B cell (primary cell): ENCODE data around the gene BMP8A. TPM values are rescaled to one million over a fixed set of nuclear protein-coding genes. Genes with fewer than 3 reads are reported as not detected.

Experiments
- ATAC-seq: fragments of 200-7000 bp; cut with Tn5 transposase; one replicate; pipeline ENCODE4 v1.10.0; 2021; ENCODE audit warnings: low read depth, mild to moderate bottlenecking, moderate number of reproducible peaks, moderate library complexity
- CTCF ChIA-PET: fragments of 350-600 bp; sonication (Branson Sonifier 250); formaldehyde crosslinking; loops from one replicate; lab custom pipeline; 2021; ENCODE audit warnings: antibody characterized with exemption, inconsistent platforms; lab: Charles Lee
- POLR2A ChIA-PET: fragments of 350-600 bp; sonication (Branson Sonifier 250); formaldehyde crosslinking; loops from one replicate; lab custom pipeline; 2021; ENCODE audit warnings: antibody characterized with exemption; lab: Charles Lee
- DNase-seq: peaks from one replicate; pipeline ENCODE4 v3.0.0; 2013
- H2AFZ ChIP-seq: 2 replicates; pipeline ENCODE4 v1.6.1; 2012; ENCODE audit warnings: mild to moderate bottlenecking, low read depth, low read length; ENCODE audit not compliant: insufficient read depth, poor library complexity, severe bottlenecking
- H3K27ac ChIP-seq, 2 donors: 1 replicate in 1 of 2; 2 replicates in 1 of 2; pipeline ENCODE4 v1.5.1; 2012 to 2013; ENCODE audit warnings: low read length in 2 of 2, mild to moderate bottlenecking in 2 of 2, moderate library complexity in 1 of 2
- H3K27me3 ChIP-seq, 4 experiments: fragments of 200-600 bp in 1 of 4; sonication (generic) in 1 of 4; replicated peaks in 1 of 4; 1 replicate in 2 of 4; 2 replicates in 2 of 4; pipeline versions ENCODE4 v1.6.1 to v1.7.0; 2013 to 2016; ENCODE audit warnings: low read length in 3 of 4, mild to moderate bottlenecking in 2 of 4, mixed read lengths in 1 of 4, moderate library complexity in 1 of 4; ENCODE audit not compliant: insufficient read depth in 4 of 4, control insufficient read depth in 3 of 4; ENCODE audit errors: control extremely low read depth in 1 of 4
- H3K36me3 ChIP-seq, 2 experiments: replicated peaks in 1 of 2; 1 replicate in 1 of 2; 2 replicates in 1 of 2; pipeline versions ENCODE4 v1.6.1 to v1.7.1; 2013; ENCODE audit warnings: low read length in 1 of 2; ENCODE audit not compliant: insufficient read depth in 2 of 2, control insufficient read depth in 1 of 2; ENCODE audit errors: control extremely low read depth in 1 of 2, extremely low read depth in 1 of 2
- H3K4me1 ChIP-seq, 2 donors: fragments of 200-600 bp in 1 of 2; sonication (generic) in 1 of 2; 1 replicate in 1 of 2; 2 replicates in 1 of 2; pipeline versions ENCODE4 v1.5.1 to v1.6.1; 2013 to 2017; ENCODE audit warnings: low read length in 2 of 2; ENCODE audit not compliant: control insufficient read depth in 2 of 2, insufficient read depth in 2 of 2
- H3K4me2 ChIP-seq: replicated peaks from 2 replicates; pipeline ENCODE3; 2012; ENCODE audit warnings: mild to moderate bottlenecking, low read depth, low read length; ENCODE audit not compliant: poor library complexity, severe bottlenecking
- H3K4me3 ChIP-seq, 5 experiments: fragments of 200-600 bp in 1 of 5; sonication (generic) in 1 of 5; 1 replicate in 3 of 5; 2 replicates in 2 of 5; pipeline versions ENCODE4 v1.5.1 to v1.7.0; 2011 to 2016; ENCODE audit warnings: low read length in 4 of 5, mild to moderate bottlenecking in 4 of 5, low read depth in 2 of 5, control low read depth in 1 of 5, moderate library complexity in 1 of 5; ENCODE audit not compliant: insufficient read depth in 1 of 5; ENCODE audit errors: control extremely low read depth in 1 of 5, extremely low read depth in 1 of 5
- H3K79me2 ChIP-seq: fragments of 200-600 bp; sonication (generic); one replicate; pipeline ENCODE4 v1.6.0; 2016; ENCODE audit warnings: low read length; ENCODE audit not compliant: control insufficient read depth, insufficient read depth
- H3K9ac ChIP-seq: fragments of 200-600 bp; sonication (generic); 2 replicates; pipeline ENCODE4 v1.6.1; 2017; ENCODE audit warnings: mild to moderate bottlenecking, low read length, moderate library complexity
- H3K9me3 ChIP-seq, 3 donors: one replicate each; pipeline versions ENCODE4 v1.6.1 to v1.7.1; 2013; ENCODE audit warnings: low read length in 2 of 3; ENCODE audit not compliant: control insufficient read depth in 2 of 3, insufficient read depth in 1 of 3; ENCODE audit errors: control extremely low read depth in 1 of 3
- H4K20me1 ChIP-seq: 2 replicates; pipeline ENCODE4 v1.6.0; 2012; ENCODE audit warnings: mild to moderate bottlenecking, low read length; ENCODE audit not compliant: insufficient read depth, control insufficient read depth, poor library complexity, severe bottlenecking
- H3K27ac Mint-ChIP-seq: one replicate; pipeline ENCODE4 v1.8.0; 2021; ENCODE audit warnings: mixed read lengths
- H3K27me3 Mint-ChIP-seq: one replicate; pipeline ENCODE4 v1.8.0; 2021; ENCODE audit warnings: mixed read lengths
- H3K4me1 Mint-ChIP-seq: one replicate; pipeline ENCODE4 v1.8.0; 2021; ENCODE audit warnings: mixed read lengths
- H3K4me3 Mint-ChIP-seq: one replicate; pipeline ENCODE4 v1.8.0; 2021; ENCODE audit warnings: mixed read lengths
- H3K9me3 Mint-ChIP-seq: one replicate; pipeline ENCODE4 v1.8.0; 2022; ENCODE audit warnings: mixed read lengths; ENCODE audit not compliant: insufficient read depth
- CTCF ChIP-seq: fragments of 200-600 bp; IDR thresholded peaks from one replicate; pipeline ENCODE4 v1.8.0; 2022; ENCODE audit warnings: antibody characterized with exemption, mild to moderate bottlenecking
- EZH2 ChIP-seq: IDR thresholded peaks from 2 replicates; pipeline ENCODE4 v1.6.1; 2012; ENCODE audit warnings: borderline replicate concordance, low read depth, mild to moderate bottlenecking, moderate library complexity, low read length; ENCODE audit not compliant: insufficient read depth, poor library complexity, severe bottlenecking
- WGBS: methylation state at CpG from one replicate; pipeline ENCODE4 v1.1.5; 2013; ENCODE audit warnings: missing lambda C conversion rate; ENCODE audit not compliant: insufficient coverage; 5-methylcytosine and 5-hydroxymethylcytosine counted together
- intact Hi-C: fragments of 100-400 bp; cut with micrococcal nuclease; formaldehyde crosslinking; loops from one replicate; pipeline ENCODE4 v1.10.0; 2022
- polyA plus RNA-seq: library from polyadenylated mRNA; depleted of rRNA; stranded (reverse); fragments of >200 nt; gene quantifications from 2 replicates; pipeline ENCODE4 v1.2.3, GENCODE V29; 2012
- total RNA-seq, 2 donors: library from RNA; stranded (reverse); fragments of 120-200 nt in 1 of 2; gene quantifications; 1 replicate in 1 of 2; 2 replicates in 1 of 2; pipeline versions ENCODE4 v1.2.3 to v1.2.4, GENCODE V29; 2013 to 2022

BMP8A gene
- total and polyA plus RNA-seq, 2 donors (not counting 1 experiment from before 2014, with no cell fraction given): 0.25 to 1.1 TPM

- H3K4me3 ChIP-seq: no peak overlapping the region
- H2AFZ ChIP-seq: no peak overlapping the region
- no peak overlapping the region for H3K4me2 ChIP-seq
- H3K9ac ChIP-seq: no peak overlapping the region
- WGBS: 100% methylated on average over 1 of the region's 1 CpG
- H3K4me1 ChIP-seq: peaks cover 0 to 8% of the 10 kb centered on the region in 2 donors
- intact Hi-C loops: no loop called here
- H3K9me3 ChIP-seq: peaks cover 0 to 7% (median 0%) of the 10 kb centered on the region in 3 donors
- Mint-ChIP-seq H3K27ac (no peak overlapping the region), H3K9me3 (no peaks in the 10 kb centered on the region), H3K4me3 (no peak overlapping the region), H3K4me1 (peaks cover 11% of the 10 kb centered on the region), H3K27me3 (no peaks in the 10 kb centered on the region)
- CTCF ChIA-PET: interaction anchor here (0.9 kb wide), 1 partner anchor 22 kb away, joined by 3 read pairs; no protein-coding TSS in a partner anchor
- H3K27ac ChIP-seq: no peak overlapping the region
- POLR2A ChIA-PET: no interaction called here
- DNase-seq (no peak), ATAC-seq (no peak)
- peaks cover 7% of the 10 kb centered on the region for H4K20me1 ChIP-seq
- no peaks in the 10 kb centered on the region for H3K79me2 ChIP-seq
- H3K36me3 ChIP-seq: peaks cover 7 to 61% of the 10 kb centered on the region in 2 experiments
- no peak for TF ChIP-seq EZH2
- TF ChIP-seq CTCF: no peak
- H3K27me3 ChIP-seq: no peaks in the 10 kb centered on the region
Observed at GRCh38 chr1:39561279-39561678, 69.8 kb downstream of the BMP8A start.

DNA sequence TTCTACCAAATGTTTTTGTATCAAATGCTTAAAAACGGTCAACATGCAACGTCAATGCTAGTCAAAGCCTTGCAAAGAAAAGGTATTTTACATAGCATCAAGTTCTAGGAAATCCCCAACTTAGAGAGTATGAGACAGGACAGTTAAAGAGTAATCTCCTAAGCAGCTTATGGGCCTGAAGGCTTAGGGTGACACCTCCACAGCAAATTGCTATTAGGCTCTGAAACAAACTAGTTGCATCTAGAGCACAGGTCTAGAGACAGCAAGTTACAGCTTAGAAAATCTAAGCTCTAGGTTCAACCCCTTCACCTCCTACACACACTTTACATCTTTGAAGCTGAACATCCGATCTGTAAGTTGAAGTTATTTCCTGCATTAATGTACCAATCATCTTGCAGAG is 71.5 kb downstream of the BMP8A start:
- WGBS: 83% methylated on average over 1 of the region's 3 CpGs
- Mint-ChIP-seq H3K4me3 (no peak overlapping the region), H3K9me3 (no peaks in the 10 kb centered on the region), H3K4me1 (peaks cover 10% of the 10 kb centered on the region), H3K27me3 (no peaks in the 10 kb centered on the region), H3K27ac (no peak overlapping the region)
- ChIA-PET CTCF (no interaction called here), POLR2A (no interaction called here)
- Histone ChIP-seq H3K9ac (no peak overlapping the region), H3K27ac (no peak overlapping the region), H3K79me2 (no peaks in the 10 kb centered on the region), H3K36me3 (peaks cover 16 to 77% of the 10 kb centered on the region in 2 experiments), H2AFZ (no peak overlapping the region), H4K20me1 (peaks cover 10% of the 10 kb centered on the region), H3K4me3 (no peak overlapping the region), H3K4me1 (peaks cover 0 to 8% of the 10 kb centered on the region in 2 donors), H3K27me3 (no peaks in the 10 kb centered on the region), H3K9me3 (peaks cover 0 to 7% (median 0%) of the 10 kb centered on the region in 3 donors), H3K4me2 (no peak overlapping the region)
- TF ChIP-seq EZH2 (no peak), CTCF (no peak)
- no peak for ATAC-seq
- DNase-seq: no peak
- intact Hi-C loops: no loop called here
